GM12878 (cell line): Measurements from ENCODE around the gene DCAF6. TPM values are rescaled to one million over a fixed set of nuclear protein-coding genes. Genes with fewer than 3 reads are reported as not detected.

Experiments
- CHD4 ChIP-seq: fragments of 200-600 bp; sonication (generic); IDR thresholded peaks from 2 replicates; pipeline ENCODE4 v1.6.1; 2016; ENCODE audit warnings: mild to moderate bottlenecking
- CTCF ChIP-seq, 3 experiments: IDR thresholded peaks in 2 of 3; conservative IDR thresholded peaks in 1 of 3; 2 replicates each; pipeline ENCODE4 v1.5.1; 2011; ENCODE audit warnings: low read depth in 3 of 3, low read length in 3 of 3, mild to moderate bottlenecking in 3 of 3, control low read depth in 2 of 3, moderate library complexity in 2 of 3, inconsistent platforms in 1 of 3, mixed read lengths in 1 of 3; ENCODE audit not compliant: control insufficient read depth in 2 of 3, insufficient read depth in 1 of 3; ENCODE audit errors: extremely low read depth in 1 of 3
- ESRRA ChIP-seq: IDR thresholded peaks from 2 replicates; pipeline ENCODE4 v1.6.1; 2012; ENCODE audit warnings: mild to moderate bottlenecking, low read length, improper control_type of control experiment
- FOS ChIP-seq: IDR thresholded peaks from 3 replicates; pipeline ENCODE4 v1.6.1; 2011; ENCODE audit warnings: borderline replicate concordance; ENCODE audit not compliant: insufficient read length; ENCODE audit errors: extremely low read depth
- HSF1 ChIP-seq: fragments of 150-350 bp; IDR thresholded peaks from 2 replicates; pipeline ENCODE4 v1.6.1; 2014; ENCODE audit warnings: mild to moderate bottlenecking, low read depth, low read length
- IKZF1 ChIP-seq: fragments of 450-650 bp; conservative IDR thresholded peaks from 2 replicates; pipeline ENCODE4 v1.6.1; 2017; ENCODE audit warnings: antibody characterized with exemption, mild to moderate bottlenecking
- JUNB ChIP-seq: IDR thresholded peaks from 2 replicates; pipeline ENCODE4 v1.6.1; 2016; ENCODE audit warnings: antibody characterized with exemption, mild to moderate bottlenecking
- MTA2 ChIP-seq: fragments of 450-650 bp; IDR thresholded peaks from 2 replicates; pipeline ENCODE4 v1.6.1; 2016; ENCODE audit warnings: low read depth, mild to moderate bottlenecking, moderate library complexity
- MYC ChIP-seq: IDR thresholded peaks from 2 replicates; pipeline ENCODE4 v1.6.1; 2011; ENCODE audit warnings: mild to moderate bottlenecking, low read length, moderate library complexity, inconsistent platforms; ENCODE audit not compliant: insufficient read depth, insufficient replicate concordance, insufficient read length, severe bottlenecking
- NFIC ChIP-seq: IDR thresholded peaks from 2 replicates; pipeline ENCODE4 v1.6.1; 2012; ENCODE audit warnings: low read depth, mild to moderate bottlenecking, inconsistent platforms, low read length, moderate library complexity
- NFYB ChIP-seq: IDR thresholded peaks from 2 replicates; pipeline ENCODE4 v1.6.1; 2011; ENCODE audit warnings: low read depth, mild to moderate bottlenecking, low read length, improper control_type of control experiment, moderate library complexity; ENCODE audit not compliant: insufficient read depth
- RAD51 ChIP-seq: fragments of 450-650 bp; IDR thresholded peaks from 2 replicates; pipeline ENCODE4 v1.6.1; 2016; ENCODE audit warnings: moderate library complexity, mild to moderate bottlenecking, inconsistent platforms
- RELA ChIP-seq: fragments of 450-650 bp; IDR thresholded peaks from 2 replicates; pipeline ENCODE4 v1.8.0; 2014; ENCODE audit warnings: borderline replicate concordance; ENCODE audit not compliant: partially characterized antibody
- SMC3 ChIP-seq: IDR thresholded peaks from 2 replicates; pipeline ENCODE4 v1.6.1; 2011; ENCODE audit warnings: low read length, improper control_type of control experiment, borderline replicate concordance
- SREBF1 ChIP-seq: IDR thresholded peaks from 2 replicates; pipeline ENCODE4 v1.6.1; 2012; ENCODE audit warnings: mild to moderate bottlenecking, low read length
- SRF ChIP-seq, 2 experiments: IDR thresholded peaks; 2 replicates each; pipeline ENCODE4 v1.6.1; 2011; ENCODE audit warnings: low read depth in 2 of 2, low read length in 2 of 2, mild to moderate bottlenecking in 1 of 2, moderate library complexity in 1 of 2
- TAF1 ChIP-seq: IDR thresholded peaks from 2 replicates; pipeline ENCODE4 v1.6.1; 2011; ENCODE audit warnings: mild to moderate bottlenecking, low read depth, low read length, borderline replicate concordance
- TBL1XR1 ChIP-seq: IDR thresholded peaks from 2 replicates; pipeline ENCODE4 v1.6.1; 2012; ENCODE audit warnings: low read depth, low read length, improper control_type of control experiment
- TCF12 ChIP-seq: IDR thresholded peaks from 2 replicates; pipeline ENCODE4 v1.6.1; 2011; ENCODE audit warnings: low read depth, mild to moderate bottlenecking, low read length
- TCF7 ChIP-seq: IDR thresholded peaks from 2 replicates; pipeline ENCODE4 v1.6.1; 2014; ENCODE audit warnings: antibody characterized with exemption, borderline replicate concordance
- USF2 ChIP-seq: IDR thresholded peaks from 2 replicates; pipeline ENCODE4 v1.6.1; 2011; ENCODE audit warnings: low read depth, low read length, improper control_type of control experiment, borderline replicate concordance
- ZNF24 ChIP-seq: fragments of 450-650 bp; IDR thresholded peaks from 2 replicates; pipeline ENCODE4 v1.6.1; 2017; ENCODE audit warnings: antibody characterized with exemption, mild to moderate bottlenecking
- polyA plus RNA-seq, 11 experiments: library from polyadenylated mRNA; depleted of rRNA in 4 of 11; unstranded in 6 of 11; stranded (reverse) in 5 of 11; fragments of >200 nt; fragmentation: Nextera tagmentation in 4 of 11; fragmentation: Illumina TruSeq in 1 of 11; extraction: Ambion mirVana in 4 of 11; extraction: Trizol in 1 of 11; gene quantifications; 1 replicate in 1 of 11; 2 replicates in 10 of 11; pipeline versions ENCODE4 v1.2.1 to v1.2.3, GENCODE V29; 2011 to 2016; ENCODE audit warnings: inconsistent platforms in 2 of 11, missing spikeins in 2 of 11, low read depth in 1 of 11
- total RNA-seq, 4 experiments: library from RNA; depleted of rRNA in 3 of 4; stranded (reverse); fragments of >200 nt in 3 of 4; fragmentation: Illumina TruSeq in 1 of 4; extraction: Trizol in 1 of 4; gene quantifications; 2 replicates each; pipeline versions ENCODE4 v1.2.1 to v1.2.3, GENCODE V29; 2013 to 2021
- TF ChIP-seq, protein P1 (sequence below): fragments of 450-650 bp; IDR thresholded peaks from 2 replicates; pipeline ENCODE4 v1.6.1; 2018; ENCODE audit warnings: mild to moderate bottlenecking, low read depth, moderate library complexity; ENCODE audit not compliant: partially characterized antibody

DCAF6 gene
- total and polyA plus RNA-seq, 10 of the 15 experiments (the other 5 are each of a cell fraction or from before 2014, with no cell fraction given) = 11.4 to 62.7 (median 33.0) TPM

- no peak for TF ChIP-seq USF2
- TF ChIP-seq RAD51 = no peak
- TF ChIP-seq JUNB = peak; percentile 59
- TF ChIP-seq MYC = no peak
- TF ChIP-seq, protein P1, sequence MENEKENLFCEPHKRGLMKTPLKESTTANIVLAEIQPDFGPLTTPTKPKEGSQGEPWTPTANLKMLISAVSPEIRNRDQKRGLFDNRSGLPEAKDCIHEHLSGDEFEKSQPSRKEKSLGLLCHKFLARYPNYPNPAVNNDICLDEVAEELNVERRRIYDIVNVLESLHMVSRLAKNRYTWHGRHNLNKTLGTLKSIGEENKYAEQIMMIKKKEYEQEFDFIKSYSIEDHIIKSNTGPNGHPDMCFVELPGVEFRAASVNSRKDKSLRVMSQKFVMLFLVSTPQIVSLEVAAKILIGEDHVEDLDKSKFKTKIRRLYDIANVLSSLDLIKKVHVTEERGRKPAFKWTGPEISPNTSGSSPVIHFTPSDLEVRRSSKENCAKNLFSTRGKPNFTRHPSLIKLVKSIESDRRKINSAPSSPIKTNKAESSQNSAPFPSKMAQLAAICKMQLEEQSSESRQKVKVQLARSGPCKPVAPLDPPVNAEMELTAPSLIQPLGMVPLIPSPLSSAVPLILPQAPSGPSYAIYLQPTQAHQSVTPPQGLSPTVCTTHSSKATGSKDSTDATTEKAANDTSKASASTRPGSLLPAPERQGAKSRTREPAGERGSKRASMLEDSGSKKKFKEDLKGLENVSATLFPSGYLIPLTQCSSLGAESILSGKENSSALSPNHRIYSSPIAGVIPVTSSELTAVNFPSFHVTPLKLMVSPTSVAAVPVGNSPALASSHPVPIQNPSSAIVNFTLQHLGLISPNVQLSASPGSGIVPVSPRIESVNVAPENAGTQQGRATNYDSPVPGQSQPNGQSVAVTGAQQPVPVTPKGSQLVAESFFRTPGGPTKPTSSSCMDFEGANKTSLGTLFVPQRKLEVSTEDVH = peak; percentile 59
- no peak for TF ChIP-seq NFIC
- no peak for TF ChIP-seq CTCF (IDR thresholded peaks at IDR 0.05 in 2 of 3, conservative IDR thresholded peaks at IDR 0.05 in 1 of 3; ENCODE audit: control insufficient read depth in 2 of 3, extremely low read depth in 1 of 3, insufficient read depth in 1 of 3, low read depth in 3 of 3, low read length in 3 of 3)
- no peak for TF ChIP-seq ESRRA
- TF ChIP-seq SMC3 = no peak
- TF ChIP-seq TCF12 = peak; percentile 80; the same call in 1 of the 2 replicates
- TF ChIP-seq MTA2 = peak; percentile 37; the same call in 1 of the 2 replicates
- TF ChIP-seq CHD4 = no peak
- TF ChIP-seq FOS = no peak
- TF ChIP-seq TBL1XR1 = no peak
- no peak for TF ChIP-seq HSF1
- peak; percentile 72; the same call in 1 of the 2 replicates for TF ChIP-seq NFYB
- no peak for TF ChIP-seq SREBF1
- TF ChIP-seq IKZF1 = peak; percentile 86
- peak; percentile 66 for TF ChIP-seq RELA
- TF ChIP-seq TCF7 = no peak; the same call in 1 of the 2 replicates
- TF ChIP-seq ZNF24 = no peak
- no peak for TF ChIP-seq SRF (IDR thresholded peaks at IDR 0.05; ENCODE audit: low read depth in 2 of 2, low read length in 2 of 2)
- peak; percentile 72 for TF ChIP-seq TAF1
Observed at GRCh38 chr1:167936068-167936929, at the start of gene DCAF6 (continued).
